ENCODE measurements around the gene SPTLC2.
"Not testable (repeated sequence)": the region's sequence is repeated elsewhere in the genome, so short reads cannot be mapped to it uniquely, and the experiment has no call there.

Gene SPTLC2

DNA sequence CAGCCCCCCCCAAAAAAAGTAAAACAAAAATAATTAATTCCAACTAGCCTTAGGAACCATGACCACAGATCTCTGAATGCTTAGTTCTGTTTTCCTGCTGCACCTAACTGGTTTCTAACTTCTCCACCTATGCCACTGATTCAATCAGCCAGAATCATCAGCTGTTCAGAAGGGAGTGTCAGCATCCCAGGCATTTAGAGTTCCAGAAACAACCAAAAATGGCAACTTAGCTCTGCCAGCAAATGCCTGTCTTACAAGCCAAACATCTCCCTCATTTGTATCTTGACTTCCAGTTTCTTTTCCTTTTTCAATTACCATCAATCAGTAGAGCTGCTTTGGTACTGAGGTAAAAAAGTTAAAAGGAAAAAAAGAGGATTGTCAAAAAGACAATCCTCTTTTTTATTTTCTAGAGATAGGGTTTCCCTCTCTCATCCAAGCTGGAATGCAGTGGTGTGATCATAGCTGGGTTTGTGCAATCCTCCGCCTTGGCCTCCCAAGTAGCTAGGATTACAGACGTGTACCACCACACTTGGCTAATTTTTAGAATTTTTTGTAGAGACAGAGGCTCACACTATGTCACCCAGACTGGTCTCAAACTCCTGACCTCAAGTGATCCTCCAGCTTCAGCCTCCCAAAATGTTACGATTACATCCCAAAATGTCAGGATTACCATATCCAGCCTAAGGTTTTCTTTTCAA lies 72.7 kb downstream of the SPTLC2 start:
- H3K27ac ChIP-seq: peak overlapping the region in 1 of 2 donors; percentile 52
- TF ChIP-seq, protein P1, sequence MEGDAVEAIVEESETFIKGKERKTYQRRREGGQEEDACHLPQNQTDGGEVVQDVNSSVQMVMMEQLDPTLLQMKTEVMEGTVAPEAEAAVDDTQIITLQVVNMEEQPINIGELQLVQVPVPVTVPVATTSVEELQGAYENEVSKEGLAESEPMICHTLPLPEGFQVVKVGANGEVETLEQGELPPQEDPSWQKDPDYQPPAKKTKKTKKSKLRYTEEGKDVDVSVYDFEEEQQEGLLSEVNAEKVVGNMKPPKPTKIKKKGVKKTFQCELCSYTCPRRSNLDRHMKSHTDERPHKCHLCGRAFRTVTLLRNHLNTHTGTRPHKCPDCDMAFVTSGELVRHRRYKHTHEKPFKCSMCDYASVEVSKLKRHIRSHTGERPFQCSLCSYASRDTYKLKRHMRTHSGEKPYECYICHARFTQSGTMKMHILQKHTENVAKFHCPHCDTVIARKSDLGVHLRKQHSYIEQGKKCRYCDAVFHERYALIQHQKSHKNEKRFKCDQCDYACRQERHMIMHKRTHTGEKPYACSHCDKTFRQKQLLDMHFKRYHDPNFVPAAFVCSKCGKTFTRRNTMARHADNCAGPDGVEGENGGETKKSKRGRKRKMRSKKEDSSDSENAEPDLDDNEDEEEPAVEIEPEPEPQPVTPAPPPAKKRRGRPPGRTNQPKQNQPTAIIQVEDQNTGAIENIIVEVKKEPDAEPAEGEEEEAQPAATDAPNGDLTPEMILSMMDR (IDR thresholded peaks at IDR 0.05): no peak

DNA sequence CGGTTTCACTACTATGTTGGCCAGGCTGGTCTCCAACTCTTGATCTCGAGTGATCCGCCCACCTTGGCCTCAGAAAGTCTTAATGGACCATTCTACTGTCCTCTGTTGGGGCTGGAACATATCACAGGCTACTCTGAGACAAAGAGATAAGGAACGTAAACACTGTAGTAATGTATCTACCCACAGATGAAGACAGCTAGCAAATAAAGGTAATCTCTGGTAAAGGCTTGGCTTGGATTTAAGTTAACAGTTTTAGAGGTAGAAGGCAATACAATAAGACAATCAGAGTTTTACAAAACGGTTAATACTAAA lies 73.2 kb downstream of the SPTLC2 start:
- H3K27ac ChIP-seq: peak overlapping the region in 1 of 2 donors; percentile 52
- intact Hi-C loops (cut with DNase I; ENCODE audit: low total_unique reads): no loop called here

More for the DNA sequence above, 72.7 kb downstream of the SPTLC2 start:
- intact Hi-C loops (cut with DNase I; ENCODE audit: low total_unique reads): no loop called here
- Histone ChIP-seq H3K4me3 (no peak overlapping the region), H3K36me3 (peaks cover 8 to 16% (median 15%) of the 10 kb centered on the region in 3 donors), H3K27me3 (no peaks in the 10 kb centered on the region), H3K9me3 (no peaks in the 10 kb centered on the region), H3K4me1 (peaks cover 0 to 24% (median 18%) of the 10 kb centered on the region in 4 donors)
- DNase-seq: no peak

DNA sequence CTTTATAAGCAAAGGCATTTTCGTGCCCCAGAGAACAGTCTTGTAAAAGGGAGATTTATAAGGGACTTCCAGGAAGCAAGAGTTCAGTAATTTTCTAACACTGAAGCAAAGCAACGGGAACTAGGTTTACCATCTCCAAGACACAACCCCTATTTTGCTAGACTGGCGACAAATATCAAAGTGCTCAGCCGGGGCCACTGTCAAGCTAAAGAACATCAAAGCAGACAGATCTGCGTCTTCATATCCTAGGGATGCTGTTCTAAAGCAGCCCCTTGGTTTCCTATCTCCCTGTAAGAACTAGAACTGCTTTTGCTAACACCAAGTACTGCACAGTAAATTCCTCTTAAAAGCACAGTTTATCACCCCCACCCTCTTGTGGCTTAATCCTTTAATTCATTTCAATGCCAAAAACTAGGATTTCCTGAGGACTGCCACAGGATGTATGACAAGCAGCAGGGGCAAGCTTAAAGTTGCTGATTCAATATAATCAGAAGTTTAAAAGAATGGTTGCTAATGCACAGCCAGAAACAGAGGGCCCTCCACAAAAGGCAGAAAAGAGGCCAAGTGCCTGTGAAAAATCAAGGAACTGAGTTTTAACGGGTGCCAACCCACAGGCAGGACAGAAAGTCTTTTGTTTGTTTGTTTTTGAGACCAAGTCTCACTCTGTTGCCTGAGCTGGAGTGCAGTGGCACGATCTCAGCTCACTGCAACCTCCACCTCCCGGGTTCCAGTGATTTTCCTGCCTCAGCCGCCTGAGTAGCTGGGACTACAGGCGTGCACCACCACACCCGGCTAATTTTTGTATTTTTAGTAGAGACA lies 73.8 kb downstream of the SPTLC2 start:
- H3K36me3 ChIP-seq: peaks cover 0 to 8% (median 7%) of the 10 kb centered on the region in 3 donors
- no peaks in the 10 kb centered on the region for H3K27me3 ChIP-seq
- H3K4me3 ChIP-seq: no peak overlapping the region
- intact Hi-C loops (cut with DNase I; ENCODE audit: low total_unique reads): no loop called here
- no peak for DNase-seq
- peaks cover 0 to 24% (median 18%) of the 10 kb centered on the region in 4 donors for H3K4me1 ChIP-seq
- peak overlapping the region; percentile 48 to 52 for H3K27ac ChIP-seq
- no peaks in the 10 kb centered on the region for H3K9me3 ChIP-seq
- TF ChIP-seq, protein P1 (IDR thresholded peaks at IDR 0.05): no peak

More for the DNA sequence above, 73.2 kb downstream of the SPTLC2 start:
- TF ChIP-seq, protein P1 (IDR thresholded peaks at IDR 0.05): no peak
- Histone ChIP-seq H3K9me3 (no peaks in the 10 kb centered on the region), H3K4me3 (no peak overlapping the region), H3K36me3 (peaks cover 2 to 10% (median 9%) of the 10 kb centered on the region in 3 donors), H3K4me1 (peaks cover 0 to 24% (median 18%) of the 10 kb centered on the region in 4 donors), H3K27me3 (no peaks in the 10 kb centered on the region)
- no peak for DNase-seq

DNA sequence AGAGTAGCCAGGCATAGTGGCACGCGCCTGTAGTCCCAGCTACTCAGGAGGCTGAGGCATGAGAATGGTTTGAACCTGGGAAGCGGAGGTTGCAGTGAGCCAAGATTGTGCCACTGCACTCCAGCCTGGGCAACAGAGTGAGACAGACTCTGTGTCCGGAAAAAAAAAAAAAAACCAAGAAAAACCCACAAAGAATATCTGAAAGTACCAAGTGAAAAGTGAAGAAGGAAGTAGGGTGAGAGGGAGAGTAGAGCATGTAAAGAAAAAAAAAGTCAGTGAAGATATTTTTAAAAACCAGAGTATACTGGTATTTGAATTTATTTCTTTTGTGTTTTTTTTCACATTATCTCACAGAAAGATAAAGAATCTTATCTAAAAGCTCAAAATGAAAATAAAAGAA lies 74.5 kb downstream of the SPTLC2 start:
- Histone ChIP-seq H3K4me1 (peaks cover 0 to 24% (median 18%) of the 10 kb centered on the region in 4 donors), H3K27ac (peak overlapping the region in 1 of 2 donors; percentile 52), H3K27me3 (no peaks in the 10 kb centered on the region), H3K36me3 (peaks cover 0 to 8% (median 7%) of the 10 kb centered on the region in 3 donors), H3K9me3 (no peaks in the 10 kb centered on the region), H3K4me3 (no peak overlapping the region)
- no peak for DNase-seq
- TF ChIP-seq, protein P1 (IDR thresholded peaks at IDR 0.05): no peak
- intact Hi-C loops (cut with DNase I; ENCODE audit: low total_unique reads): no loop called here

DNA sequence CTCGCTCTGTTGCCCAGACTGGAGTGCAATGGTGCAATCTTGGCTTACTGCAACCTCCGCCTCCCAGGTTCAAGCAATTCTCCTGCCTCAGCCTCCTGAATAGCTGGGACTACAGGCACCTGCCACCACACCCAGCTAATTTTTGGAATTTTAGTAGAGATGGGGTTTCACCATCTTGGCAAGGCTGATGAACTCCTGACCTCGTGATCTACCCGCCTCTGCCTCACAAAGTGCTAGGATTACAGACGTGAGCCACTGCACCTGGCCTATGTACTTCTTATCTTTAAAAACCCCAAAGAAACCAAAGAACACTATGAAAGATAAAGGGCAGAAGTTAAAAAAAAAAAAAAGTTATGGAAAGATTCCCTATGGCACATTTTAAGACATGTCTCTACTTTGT lies 79.5 kb downstream of the SPTLC2 start:
- intact Hi-C loops (cut with DNase I; ENCODE audit: low total_unique reads); DNase-seq; H3K4me3 ChIP-seq; H3K9me3 ChIP-seq; H3K27ac ChIP-seq; H3K4me1 ChIP-seq; H3K27me3 ChIP-seq: not testable (repeated sequence)
- H3K36me3 ChIP-seq: peaks cover 0 to 11% (median 7%) of the 10 kb centered on the region in 3 donors

DNA sequence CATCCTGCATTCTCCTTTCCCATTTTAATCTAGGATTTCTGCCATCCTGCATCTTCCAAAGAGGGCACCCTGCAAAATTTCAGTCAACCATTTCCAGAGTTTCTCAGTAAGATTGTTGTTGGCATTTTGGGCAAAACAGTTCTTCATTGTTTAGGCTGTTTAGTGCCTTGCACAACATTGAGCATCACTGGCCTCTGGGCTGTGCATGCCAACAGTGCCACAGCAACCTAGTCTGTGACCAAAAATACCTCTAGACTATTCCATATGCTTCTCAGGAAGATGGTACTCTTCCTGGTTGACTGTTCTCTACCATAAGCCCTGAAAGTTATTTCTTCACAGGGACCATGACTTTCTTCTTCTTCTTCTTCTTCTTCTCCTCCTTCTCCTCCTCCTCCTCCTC lies 85.4 kb downstream of the SPTLC2 start:
- Histone ChIP-seq H3K36me3 (peaks cover 0 to 11% (median 7%) of the 10 kb centered on the region in 3 donors), H3K27ac (no peak overlapping the region), H3K27me3 (no peaks in the 10 kb centered on the region), H3K9me3 (no peaks in the 10 kb centered on the region), H3K4me3 (no peak overlapping the region), H3K4me1 (peaks cover 0 to 8% (median 1%) of the 10 kb centered on the region in 4 donors)
- intact Hi-C loops (cut with DNase I; ENCODE audit: low total_unique reads): no loop called here
- TF ChIP-seq, protein P1 (IDR thresholded peaks at IDR 0.05): no peak
- DNase-seq: no peak
